Activated CD8-positive, alpha-beta T cell treated with anti-CD3 and anti-CD28 coated beads for 36 hours (primary cell): ENCODE data around the gene LOXL4. TPM values are rescaled to one million over a fixed set of nuclear protein-coding genes. Genes with fewer than 3 reads are reported as not detected.

ENCODE experiments used
- ATAC-seq: fragments of 200-7000 bp; cut with Tn5 transposase; one replicate; pipeline ENCODE4 v1.10.0; 2021; ENCODE audit warnings: mild to moderate bottlenecking, moderate library complexity
- CTCF ChIA-PET: fragments of 350-600 bp; sonication (Branson Sonifier 250); formaldehyde crosslinking; loops from one replicate; lab custom pipeline; 2021; ENCODE audit warnings: antibody characterized with exemption; lab: Charles Lee
- POLR2A ChIA-PET: fragments of 350-600 bp; sonication (Branson Sonifier 250); formaldehyde crosslinking; loops from one replicate; lab custom pipeline; 2021; ENCODE audit warnings: antibody characterized with exemption; lab: Charles Lee
- DNase-seq: peaks from one replicate; pipeline ENCODE4 v3.0.0-alpha.2; 2020
- H3K27ac Mint-ChIP-seq: one replicate; pipeline ENCODE4 v1.8.0; 2021; ENCODE audit warnings: mild to moderate bottlenecking, mixed read lengths
- H3K27me3 Mint-ChIP-seq: one replicate; pipeline ENCODE4 v1.8.0; 2021; ENCODE audit warnings: mixed read lengths
- H3K36me3 Mint-ChIP-seq: one replicate; pipeline ENCODE4 v1.8.0; 2021; ENCODE audit warnings: low read depth, mixed read lengths
- H3K4me1 Mint-ChIP-seq: one replicate; pipeline ENCODE4 v1.8.0; 2021; ENCODE audit warnings: low read depth, mixed read lengths
- H3K4me3 Mint-ChIP-seq: one replicate; pipeline ENCODE4 v1.8.0; 2021; ENCODE audit warnings: mild to moderate bottlenecking, moderate library complexity, mixed read lengths
- H3K9me3 Mint-ChIP-seq: one replicate; pipeline ENCODE4 v1.8.0; 2021; ENCODE audit warnings: mixed read lengths
- intact Hi-C: fragments of 100-400 bp; cut with micrococcal nuclease; formaldehyde crosslinking; loops from one replicate; pipeline ENCODE4 v1.10.0; 2022
- total RNA-seq, 2 experiments: library from RNA; stranded (reverse); gene quantifications; one replicate each; pipeline ENCODE4 v1.2.3, GENCODE V29; 2021
- TF ChIP-seq, protein P1 (sequence below): fragments of 200-600 bp; IDR thresholded peaks from one replicate; pipeline ENCODE4 v1.8.0; 2022; ENCODE audit warnings: antibody characterized with exemption, mild to moderate bottlenecking

LOXL4 gene
- total RNA-seq, 2 experiments from 2014 or later: not detected

- TF ChIP-seq, protein P1, sequence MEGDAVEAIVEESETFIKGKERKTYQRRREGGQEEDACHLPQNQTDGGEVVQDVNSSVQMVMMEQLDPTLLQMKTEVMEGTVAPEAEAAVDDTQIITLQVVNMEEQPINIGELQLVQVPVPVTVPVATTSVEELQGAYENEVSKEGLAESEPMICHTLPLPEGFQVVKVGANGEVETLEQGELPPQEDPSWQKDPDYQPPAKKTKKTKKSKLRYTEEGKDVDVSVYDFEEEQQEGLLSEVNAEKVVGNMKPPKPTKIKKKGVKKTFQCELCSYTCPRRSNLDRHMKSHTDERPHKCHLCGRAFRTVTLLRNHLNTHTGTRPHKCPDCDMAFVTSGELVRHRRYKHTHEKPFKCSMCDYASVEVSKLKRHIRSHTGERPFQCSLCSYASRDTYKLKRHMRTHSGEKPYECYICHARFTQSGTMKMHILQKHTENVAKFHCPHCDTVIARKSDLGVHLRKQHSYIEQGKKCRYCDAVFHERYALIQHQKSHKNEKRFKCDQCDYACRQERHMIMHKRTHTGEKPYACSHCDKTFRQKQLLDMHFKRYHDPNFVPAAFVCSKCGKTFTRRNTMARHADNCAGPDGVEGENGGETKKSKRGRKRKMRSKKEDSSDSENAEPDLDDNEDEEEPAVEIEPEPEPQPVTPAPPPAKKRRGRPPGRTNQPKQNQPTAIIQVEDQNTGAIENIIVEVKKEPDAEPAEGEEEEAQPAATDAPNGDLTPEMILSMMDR: no peak
- DNase-seq (no peak), ATAC-seq (peak; percentile 58)
- H3K36me3 Mint-ChIP-seq: no peaks in the 10 kb centered on the region
- no peaks in the 10 kb centered on the region for H3K9me3 Mint-ChIP-seq
- peaks cover 26% of the 10 kb centered on the region for H3K27me3 Mint-ChIP-seq
- POLR2A ChIA-PET: interaction anchor here (0.8 to 1.0 kb wide), 2 partner anchors 12 to 17 kb away, joined by 3 read pairs; no protein-coding TSS in a partner anchor
- intact Hi-C loops: no loop called here
- no peak overlapping the region for H3K27ac Mint-ChIP-seq
- CTCF ChIA-PET: no interaction called here
- H3K4me1 Mint-ChIP-seq: peaks cover 3% of the 10 kb centered on the region
- peak overlapping the region; percentile 54 for H3K4me3 Mint-ChIP-seq
These were observed 869 bp upstream of the LOXL4 start for GRCh38 chr10:98268694-98269431.

DNA sequence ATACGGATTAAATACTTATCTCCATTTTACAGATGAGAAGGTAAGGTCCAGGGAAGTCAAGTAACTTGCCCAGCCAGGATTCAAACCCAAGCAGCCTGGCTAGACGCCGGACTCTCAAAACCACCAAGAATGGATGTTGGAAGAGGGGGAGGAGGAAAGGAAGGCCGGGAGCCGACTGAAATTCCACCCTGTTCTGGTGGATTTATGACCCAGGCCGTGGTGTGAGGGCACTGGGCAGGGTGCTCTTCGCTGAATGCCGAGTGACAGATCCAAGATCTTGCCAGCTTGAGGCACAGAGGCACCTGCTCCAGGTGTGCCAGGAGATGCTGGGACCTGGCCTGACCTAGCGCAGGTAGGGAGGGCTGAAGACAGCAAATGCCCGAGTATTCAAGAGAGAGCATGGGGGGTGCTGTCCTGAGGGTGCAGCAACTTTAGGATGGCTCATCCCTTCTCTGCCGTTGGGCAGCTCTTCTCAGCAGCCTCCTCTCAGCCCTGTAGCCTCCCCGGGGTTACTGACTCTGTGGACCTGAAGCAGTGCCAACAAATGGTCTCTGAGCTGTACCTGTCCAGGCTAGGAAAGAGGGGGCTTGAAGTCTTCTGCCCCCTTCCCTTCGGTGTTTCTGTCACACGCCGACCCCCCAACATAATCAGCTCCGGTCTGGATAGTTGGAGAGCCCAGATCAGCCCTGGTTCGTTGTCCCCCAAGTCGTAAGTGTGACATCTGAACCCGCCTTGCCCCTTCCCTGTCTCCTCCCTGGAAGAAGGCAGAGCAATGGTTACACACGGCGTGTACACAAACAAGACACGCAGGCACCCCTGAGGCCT lies 713 bp downstream of the LOXL4 start:
- no peak for DNase-seq
- H3K4me1 Mint-ChIP-seq: peaks cover 3% of the 10 kb centered on the region
- TF ChIP-seq, protein P1: no peak
- peaks cover 26% of the 10 kb centered on the region for H3K27me3 Mint-ChIP-seq
- H3K27ac Mint-ChIP-seq: no peak overlapping the region
- H3K4me3 Mint-ChIP-seq: peak overlapping the region; percentile 51
- POLR2A ChIA-PET: interaction anchor here (0.6 kb wide), 1 partner anchor 105 kb away, joined by 3 read pairs; no protein-coding TSS in a partner anchor
- ATAC-seq: no peak
- CTCF ChIA-PET: no interaction called here
- no peaks in the 10 kb centered on the region for H3K36me3 Mint-ChIP-seq
- intact Hi-C loops: no loop called here
- no peaks in the 10 kb centered on the region for H3K9me3 Mint-ChIP-seq

DNA sequence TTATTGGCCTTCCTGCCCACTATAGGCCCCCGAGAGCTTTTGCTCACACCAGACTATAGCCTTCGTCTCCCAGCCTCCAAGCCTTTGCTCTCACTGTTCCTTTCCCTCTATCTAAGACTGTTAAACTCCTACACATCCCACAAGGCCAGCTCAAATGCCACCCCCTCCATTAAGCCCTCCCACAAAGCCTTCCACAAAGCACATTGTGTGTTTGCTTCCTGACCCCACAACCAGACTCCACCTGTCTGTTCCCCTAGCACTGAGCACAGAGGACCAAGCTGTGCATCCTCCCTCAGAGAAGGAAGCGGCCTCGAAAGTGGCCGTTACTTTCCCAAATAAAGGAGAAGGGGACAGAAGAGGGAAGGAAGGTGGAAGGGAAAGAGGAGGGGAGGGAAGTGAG lies 1.3 kb downstream of the LOXL4 start:
- H3K9me3 Mint-ChIP-seq: no peaks in the 10 kb centered on the region
- no peak overlapping the region for H3K27ac Mint-ChIP-seq
- CTCF ChIA-PET: no interaction called here
- POLR2A ChIA-PET: no interaction called here
- no peak for ATAC-seq
- H3K27me3 Mint-ChIP-seq: peaks cover 24% of the 10 kb centered on the region
- TF ChIP-seq, protein P1: no peak
- H3K4me1 Mint-ChIP-seq: peaks cover 3% of the 10 kb centered on the region
- intact Hi-C loops: no loop called here
- no peaks in the 10 kb centered on the region for H3K36me3 Mint-ChIP-seq
- DNase-seq: no peak
- H3K4me3 Mint-ChIP-seq: no peak overlapping the region

DNA sequence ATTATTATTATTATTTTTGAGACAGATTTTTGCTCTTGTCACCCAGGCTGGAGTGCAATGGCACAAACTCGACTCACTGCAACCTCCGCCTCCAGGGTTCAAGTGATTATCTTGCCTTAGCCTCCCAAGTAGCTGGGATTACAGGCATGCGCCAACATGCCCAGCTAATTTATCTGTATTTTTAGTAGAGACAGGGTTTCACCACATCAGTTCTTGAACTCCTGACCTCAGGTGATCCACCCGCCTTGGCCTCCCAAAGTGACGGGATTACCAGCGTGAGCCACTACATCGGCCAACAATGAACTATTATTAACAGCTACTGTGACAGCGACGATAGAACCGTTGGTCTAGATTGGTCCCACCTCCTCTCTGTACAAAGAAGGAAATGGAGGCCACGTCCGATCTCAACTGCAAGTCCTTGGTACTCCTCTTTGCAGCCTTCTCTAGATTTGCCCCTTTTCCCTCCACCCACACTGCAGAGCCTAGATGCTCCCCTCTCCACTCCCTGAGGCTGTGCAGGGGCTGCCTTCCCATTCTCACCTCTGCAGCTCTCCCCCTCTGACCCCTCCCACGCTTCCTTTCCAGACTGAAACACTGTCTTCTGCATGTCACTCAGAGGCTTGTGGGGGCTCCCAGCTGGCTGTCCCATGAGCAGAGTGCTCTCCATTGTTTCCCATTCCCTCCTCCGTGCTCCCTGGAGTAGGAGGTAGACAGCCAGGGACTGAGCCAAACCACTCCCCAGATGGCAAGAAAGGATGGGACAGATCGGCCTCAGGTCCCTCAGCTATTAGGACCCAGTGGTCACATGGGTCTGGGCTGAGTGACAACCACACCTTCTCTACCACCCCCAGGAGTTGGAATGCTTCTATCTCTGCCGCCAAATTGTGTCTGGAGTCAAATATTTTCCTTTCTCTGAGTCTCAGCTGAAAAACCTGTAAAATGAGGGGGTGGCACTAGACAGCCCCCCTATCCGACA lies 2.3 kb downstream of the LOXL4 start:
- intact Hi-C loops: no loop called here
- TF ChIP-seq, protein P1: no peak
- POLR2A ChIA-PET: no interaction called here
- Mint-ChIP-seq H3K27ac (no peak overlapping the region), H3K9me3 (no peaks in the 10 kb centered on the region), H3K4me1 (peaks cover 3% of the 10 kb centered on the region), H3K27me3 (peaks cover 20% of the 10 kb centered on the region), H3K4me3 (no peak overlapping the region), H3K36me3 (no peaks in the 10 kb centered on the region)
- ATAC-seq: no peak
- no peak for DNase-seq
- CTCF ChIA-PET: no interaction called here
